GM21786 (cell line): ENCODE measurements around the gene SLC26A9.

Experiments used
- ATAC-seq: cut with Tn5 transposase; IDR thresholded peaks from one replicate; pipeline ENCODE4 v1.9.1; 2021; ENCODE audit not compliant: unreplicated experiment

Gene SLC26A9

GRCh38 chr1:205949753-205950152 is 6.5 kb upstream of the SLC26A9 start:
- ATAC-seq: no peak

- no peak for ATAC-seq
These were observed 5.6 kb upstream of the SLC26A9 start for GRCh38 chr1:205948886-205949285.

- no peak for ATAC-seq
These were observed 4.8 kb upstream of the SLC26A9 start for GRCh38 chr1:205948039-205948438.

GRCh38 chr1:205947024-205947423 is 3.8 kb upstream of the SLC26A9 start:
- ATAC-seq: no peak

- ATAC-seq: no peak
These were observed 1.8 kb upstream of the SLC26A9 start for GRCh38 chr1:205945069-205945468.

- ATAC-seq: no peak
These were observed 1.3 kb upstream of the SLC26A9 start for GRCh38 chr1:205944525-205944924.

- no peak for ATAC-seq
These were observed 561 bp downstream of the SLC26A9 start for GRCh38 chr1:205942631-205943159.

GRCh38 chr1:205940710-205941109 is 2.5 kb downstream of the SLC26A9 start:
- ATAC-seq: no peak

- ATAC-seq: no peak
These were observed 3.4 kb downstream of the SLC26A9 start for GRCh38 chr1:205939690-205940330.

GRCh38 chr1:205938682-205939081 is 4.6 kb downstream of the SLC26A9 start:
- no peak for ATAC-seq

- ATAC-seq: no peak
These were observed 6.2 kb downstream of the SLC26A9 start for GRCh38 chr1:205936846-205937586.

GRCh38 chr1:205936311-205936710 is 6.9 kb downstream of the SLC26A9 start:
- ATAC-seq: no peak

GRCh38 chr1:205935869-205936268 is 7.4 kb downstream of the SLC26A9 start:
- ATAC-seq: no peak

- no peak for ATAC-seq
These were observed 8.5 kb downstream of the SLC26A9 start for GRCh38 chr1:205934788-205935187.

- no peak for ATAC-seq
These were observed 9.3 kb downstream of the SLC26A9 start for GRCh38 chr1:205933671-205934618.

- ATAC-seq: no peak
These were observed 10.5 kb downstream of the SLC26A9 start for GRCh38 chr1:205932776-205933175.

GRCh38 chr1:205930799-205931281 is 12.4 kb downstream of the SLC26A9 start:
- ATAC-seq: no peak

- ATAC-seq: no peak
These were observed 13.1 kb downstream of the SLC26A9 start for GRCh38 chr1:205930195-205930577.

GRCh38 chr1:205929496-205930194 is 13.6 kb downstream of the SLC26A9 start:
- no peak for ATAC-seq

GRCh38 chr1:205928317-205928716 is 14.9 kb downstream of the SLC26A9 start:
- ATAC-seq: no peak

- ATAC-seq: no peak
These were observed 15.6 kb downstream of the SLC26A9 start for GRCh38 chr1:205927676-205928075.
